ENCODE results near the gene CRYZL1.

CRYZL1 gene

DNA sequence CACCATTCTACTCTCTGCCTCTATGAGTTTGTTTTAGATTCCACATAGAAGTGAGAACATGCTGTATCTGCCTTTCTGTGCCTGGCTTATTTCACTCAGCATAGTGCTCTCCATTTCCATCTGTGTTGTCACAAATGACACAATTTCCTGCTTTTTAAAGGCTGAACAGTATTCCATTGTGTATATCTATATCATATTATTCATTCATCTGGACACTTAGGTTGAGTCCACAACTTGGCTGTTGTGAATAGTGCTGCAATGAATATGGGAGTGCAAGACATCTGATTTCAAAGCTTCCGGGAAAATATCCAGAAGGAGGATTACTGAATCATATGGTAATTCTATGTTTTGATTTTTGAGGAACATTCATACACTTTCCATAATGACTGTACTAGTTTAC is 33.0 kb downstream of the CRYZL1 start:
- no peaks in the 10 kb centered on the region for H3K79me2 ChIP-seq (ENCODE audit: insufficient read depth, low read length)
- H3K36me3 ChIP-seq (ENCODE audit: insufficient read depth, low read length): peaks cover 35% of the 10 kb centered on the region
- H3K27ac ChIP-seq (ENCODE audit: low read length): no peak overlapping the region
- H3K4me2 ChIP-seq (ENCODE audit: insufficient read depth, low read length): no peak overlapping the region
- no peak for ATAC-seq (ENCODE audit: insufficient read depth, low read depth)
- H3K9me3 ChIP-seq (ENCODE audit: insufficient read depth, low read length, severe bottlenecking): no peaks in the 10 kb centered on the region
- no peak overlapping the region for H3K4me3 ChIP-seq (ENCODE audit: low read depth in 1 of 2, low read length in 2 of 2)
- H4K20me1 ChIP-seq (ENCODE audit: insufficient read depth, low read length): no peaks in the 10 kb centered on the region
- H3K4me1 ChIP-seq (ENCODE audit: insufficient read depth, low read length): no peaks in the 10 kb centered on the region
- no peak for TF ChIP-seq EZH2 (IDR thresholded peaks at IDR 0.05; ENCODE audit: borderline replicate concordance, low read depth, low read length, severe bottlenecking)
- TF ChIP-seq, protein P1, sequence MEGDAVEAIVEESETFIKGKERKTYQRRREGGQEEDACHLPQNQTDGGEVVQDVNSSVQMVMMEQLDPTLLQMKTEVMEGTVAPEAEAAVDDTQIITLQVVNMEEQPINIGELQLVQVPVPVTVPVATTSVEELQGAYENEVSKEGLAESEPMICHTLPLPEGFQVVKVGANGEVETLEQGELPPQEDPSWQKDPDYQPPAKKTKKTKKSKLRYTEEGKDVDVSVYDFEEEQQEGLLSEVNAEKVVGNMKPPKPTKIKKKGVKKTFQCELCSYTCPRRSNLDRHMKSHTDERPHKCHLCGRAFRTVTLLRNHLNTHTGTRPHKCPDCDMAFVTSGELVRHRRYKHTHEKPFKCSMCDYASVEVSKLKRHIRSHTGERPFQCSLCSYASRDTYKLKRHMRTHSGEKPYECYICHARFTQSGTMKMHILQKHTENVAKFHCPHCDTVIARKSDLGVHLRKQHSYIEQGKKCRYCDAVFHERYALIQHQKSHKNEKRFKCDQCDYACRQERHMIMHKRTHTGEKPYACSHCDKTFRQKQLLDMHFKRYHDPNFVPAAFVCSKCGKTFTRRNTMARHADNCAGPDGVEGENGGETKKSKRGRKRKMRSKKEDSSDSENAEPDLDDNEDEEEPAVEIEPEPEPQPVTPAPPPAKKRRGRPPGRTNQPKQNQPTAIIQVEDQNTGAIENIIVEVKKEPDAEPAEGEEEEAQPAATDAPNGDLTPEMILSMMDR (IDR thresholded peaks at IDR 0.05; ENCODE audit: borderline replicate concordance, extremely low read depth, low read length, poor library complexity, severe bottlenecking): no peak
- H2AFZ ChIP-seq (ENCODE audit: low read depth, low read length): no peak overlapping the region
- no peak overlapping the region for H3K9ac ChIP-seq (ENCODE audit: low read depth, low read length)
- no peak for DNase-seq
- H3K27me3 ChIP-seq (ENCODE audit: insufficient read depth, low read length, poor library complexity): no peaks in the 10 kb centered on the region

DNA sequence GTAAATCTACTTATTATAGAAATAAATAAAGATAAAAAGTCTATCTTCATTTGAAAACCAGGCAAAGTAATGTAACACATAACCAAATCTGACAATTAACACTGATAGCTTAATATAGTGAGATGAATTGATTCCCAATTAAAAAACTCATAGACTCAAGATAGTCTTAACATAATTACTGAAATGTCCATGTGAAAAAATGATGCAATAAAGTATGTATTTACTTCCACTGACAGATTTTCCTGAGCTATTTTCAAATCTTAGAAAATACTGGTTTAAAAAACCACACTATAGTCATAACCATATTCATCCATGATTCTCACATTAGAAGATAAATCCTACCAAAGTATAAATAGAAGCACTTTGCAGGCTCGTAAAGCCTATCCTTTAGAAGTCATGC is 43.5 kb downstream of the CRYZL1 start:
- Histone ChIP-seq H3K27me3 (ENCODE audit: insufficient read depth, low read length, poor library complexity) (no peaks in the 10 kb centered on the region), H3K36me3 (ENCODE audit: insufficient read depth, low read length) (peaks cover 43% of the 10 kb centered on the region), H3K9ac (ENCODE audit: low read depth, low read length) (no peak overlapping the region), H3K4me3 (ENCODE audit: low read depth in 1 of 2, low read length in 2 of 2) (no peak overlapping the region), H4K20me1 (ENCODE audit: insufficient read depth, low read length) (no peaks in the 10 kb centered on the region), H3K4me2 (ENCODE audit: insufficient read depth, low read length) (no peak overlapping the region), H3K9me3 (ENCODE audit: insufficient read depth, low read length, severe bottlenecking) (no peaks in the 10 kb centered on the region), H3K4me1 (ENCODE audit: insufficient read depth, low read length) (no peaks in the 10 kb centered on the region), H2AFZ (ENCODE audit: low read depth, low read length) (no peak overlapping the region), H3K79me2 (ENCODE audit: insufficient read depth, low read length) (no peaks in the 10 kb centered on the region), H3K27ac (ENCODE audit: low read length) (no peak overlapping the region)
- no peak for ATAC-seq (ENCODE audit: insufficient read depth, low read depth)
- no peak for DNase-seq
- no peak for TF ChIP-seq EZH2 (IDR thresholded peaks at IDR 0.05; ENCODE audit: borderline replicate concordance, low read depth, low read length, severe bottlenecking)
- TF ChIP-seq, protein P1 (IDR thresholded peaks at IDR 0.05; ENCODE audit: borderline replicate concordance, extremely low read depth, low read length, poor library complexity, severe bottlenecking): no peak

DNA sequence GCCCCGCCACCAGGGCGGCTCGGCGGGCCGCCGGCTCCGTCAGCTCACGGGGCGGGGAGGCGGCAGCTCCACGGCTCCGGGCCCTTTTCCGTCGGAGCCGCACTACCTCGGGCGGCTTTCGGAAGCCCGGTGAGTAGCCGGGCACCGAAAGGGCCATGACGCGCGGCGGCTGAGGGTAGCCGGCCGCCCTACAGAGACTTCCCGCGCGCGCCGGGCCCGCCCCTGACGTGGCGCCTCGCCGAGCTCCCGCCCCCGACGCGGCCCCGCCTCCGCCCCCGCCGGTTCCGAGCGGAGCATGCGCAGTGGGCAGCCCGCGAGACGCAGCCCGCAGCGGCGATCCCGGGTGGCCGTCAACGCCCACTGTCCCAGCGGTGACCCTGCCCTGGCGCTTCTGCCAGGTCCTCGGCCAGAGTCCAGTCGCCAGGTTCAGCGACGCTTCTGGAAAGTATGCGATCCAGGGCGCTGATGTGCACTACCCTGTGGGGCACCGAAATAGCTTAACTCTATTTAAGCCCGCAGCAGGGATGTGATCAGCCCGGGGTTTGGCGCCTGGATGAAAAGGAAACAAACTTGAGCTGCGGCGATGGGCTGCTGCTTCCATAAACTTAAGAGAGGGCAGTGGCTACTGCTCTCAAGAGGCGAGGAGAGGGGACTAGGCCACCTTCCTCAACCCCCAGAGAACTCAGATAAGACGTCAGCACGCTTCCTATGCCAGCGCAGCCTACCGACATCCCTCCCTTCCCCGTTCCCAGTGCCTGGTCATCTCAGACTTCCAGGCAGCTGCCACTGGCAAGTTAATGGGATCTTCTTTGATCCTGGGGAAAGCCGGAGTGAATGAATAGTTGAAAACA is 52.8 kb downstream of the CRYZL1 start, which contains the start of gene DONSON:
Gene DONSON (minus strand): TSS at position 200 of the 851 bp plus-strand sequence. CDS start 43 bp downstream, at position 157.
- Histone ChIP-seq H4K20me1 (ENCODE audit: insufficient read depth, low read length) (0 out of 2 replicates have a peak, but pooled peaks cover 4% of the 10 kb centered on the region), H3K4me2 (ENCODE audit: insufficient read depth, low read length) (peak within 1 kb of the TSS; percentile 81), H3K9me3 (ENCODE audit: insufficient read depth, low read length, severe bottlenecking) (no peaks in the 10 kb centered on the region), H3K9ac (ENCODE audit: low read depth, low read length) (peak within 1 kb of the TSS; percentile 71), H3K27ac (ENCODE audit: low read length) (peak within 1 kb of the TSS; percentile 80), H2AFZ (ENCODE audit: low read depth, low read length) (peak within 1 kb of the TSS; percentile 99), H3K79me2 (ENCODE audit: insufficient read depth, low read length) (peaks cover 40% of the 10 kb centered on the region), H3K27me3 (ENCODE audit: insufficient read depth, low read length, poor library complexity) (no peaks in the 10 kb centered on the region), H3K4me3 (ENCODE audit: low read depth in 1 of 2, low read length in 2 of 2) (peak within 1 kb of the TSS; percentile 96 to 98), H3K36me3 (ENCODE audit: insufficient read depth, low read length) (peaks cover 22% of the 10 kb centered on the region), H3K4me1 (ENCODE audit: insufficient read depth, low read length) (peaks cover 31% of the 10 kb centered on the region)
- peak; percentile 88 for ATAC-seq (ENCODE audit: insufficient read depth, low read depth)
- DNase-seq: peak; percentile 85
- no peak for TF ChIP-seq EZH2 (IDR thresholded peaks at IDR 0.05; ENCODE audit: borderline replicate concordance, low read depth, low read length, severe bottlenecking)
- TF ChIP-seq, protein P1 (IDR thresholded peaks at IDR 0.05; ENCODE audit: borderline replicate concordance, extremely low read depth, low read length, poor library complexity, severe bottlenecking): no peak
